Renal cortical epithelial cell (primary cell): ENCODE measurements around the gene SURF4. TPM values are rescaled to one million over a fixed set of nuclear protein-coding genes. Genes with fewer than 3 reads are reported as not detected.
A peak's percentile ranks its signal among the peaks of the same experiment; 100 is the strongest.

Source experiments
- DNase-seq: peaks from one replicate; pipeline ENCODE4 v3.0.0-alpha.2; 2011; ENCODE audit warnings: low read depth
- total RNA-seq: library from RNA; depleted of rRNA; stranded (reverse); fragments of >200 nt; gene quantifications from 2 replicates; pipeline ENCODE4 v1.2.3, GENCODE V29; 2014

Gene SURF4
- total RNA-seq, 1 donor from 2014 or later = 284 TPM

DNA sequence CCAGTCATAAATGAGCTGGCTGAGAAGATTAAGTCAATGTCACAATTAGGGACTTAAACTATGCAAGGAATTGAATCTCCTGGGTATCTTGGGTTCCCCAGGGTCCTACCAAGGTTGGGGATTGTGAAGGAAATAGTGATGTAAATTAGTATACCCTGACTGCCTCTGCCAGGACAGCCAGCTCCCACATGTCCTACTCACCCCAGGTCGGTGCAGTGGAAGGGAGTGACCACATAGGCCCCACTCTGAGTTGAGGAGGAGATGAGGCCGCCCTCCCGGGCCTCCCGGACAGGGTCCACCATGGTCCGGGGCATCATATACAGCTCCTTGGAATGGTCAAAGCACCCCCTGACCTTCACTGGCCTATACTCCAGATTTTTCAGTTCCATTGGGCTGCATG is 22.3 kb downstream of the SURF4 start:
- DNase-seq = no peak

DNA sequence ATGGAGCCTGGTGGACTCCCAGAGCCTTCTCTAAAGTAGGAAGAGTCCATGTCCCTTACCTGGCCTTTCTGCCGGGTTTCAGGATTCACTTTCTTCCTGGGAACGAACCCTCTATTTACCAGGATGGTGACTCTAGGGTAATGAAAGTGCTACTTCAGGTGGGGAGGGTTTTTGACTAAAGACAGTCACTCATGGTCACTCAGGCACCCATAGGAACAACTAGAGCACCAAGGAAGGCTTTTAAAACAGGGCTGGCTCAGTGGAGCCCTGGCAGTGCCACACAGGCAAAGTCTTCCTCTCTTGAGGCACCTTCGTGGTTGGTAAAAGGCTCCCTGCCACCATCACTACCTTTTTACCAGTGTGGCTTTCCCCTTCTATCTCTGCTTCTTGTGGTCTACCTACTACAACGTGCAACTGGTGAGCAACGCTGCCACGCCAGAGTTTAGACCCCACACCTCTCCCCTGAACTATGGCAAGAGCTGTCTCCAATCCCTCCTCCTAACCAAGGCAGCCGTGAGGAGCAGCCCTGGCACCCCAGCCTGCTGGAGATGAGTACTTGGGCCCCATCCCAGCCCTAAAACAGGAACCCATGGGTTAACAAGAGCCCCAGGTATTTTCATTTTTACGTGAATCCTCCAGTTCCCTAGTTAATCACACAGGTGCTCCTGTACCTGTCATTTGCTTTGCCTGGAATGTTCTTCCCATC is 23.1 kb downstream of the SURF4 start:
- DNase-seq = no peak

GRCh38 chr9:133351908-133352634 is 23.8 kb downstream of the SURF4 start:
- peak; percentile 49 for DNase-seq

- no peak for DNase-seq
Measured at GRCh38 chr9:133351526-133351907, 24.3 kb downstream of the SURF4 start.

- DNase-seq = no peak
Measured at GRCh38 chr9:133349965-133350616, 25.8 kb downstream of the SURF4 start.

- DNase-seq = no peak
Measured at GRCh38 chr9:133348718-133349573, 26.9 kb downstream of the SURF4 start.

GRCh38 chr9:133347985-133348717 is 27.7 kb downstream of the SURF4 start, which contains the start of the genes MED22 and RPL7A:
TSS of gene MED22 (minus strand) at chr9:133348131. CDS start at chr9:133346662, 1,469 bp downstream.
TSS of gene RPL7A (plus strand) at chr9:133348218. CDS start at chr9:133348244, 26 bp downstream.
- DNase-seq = peak; percentile 94

DNA sequence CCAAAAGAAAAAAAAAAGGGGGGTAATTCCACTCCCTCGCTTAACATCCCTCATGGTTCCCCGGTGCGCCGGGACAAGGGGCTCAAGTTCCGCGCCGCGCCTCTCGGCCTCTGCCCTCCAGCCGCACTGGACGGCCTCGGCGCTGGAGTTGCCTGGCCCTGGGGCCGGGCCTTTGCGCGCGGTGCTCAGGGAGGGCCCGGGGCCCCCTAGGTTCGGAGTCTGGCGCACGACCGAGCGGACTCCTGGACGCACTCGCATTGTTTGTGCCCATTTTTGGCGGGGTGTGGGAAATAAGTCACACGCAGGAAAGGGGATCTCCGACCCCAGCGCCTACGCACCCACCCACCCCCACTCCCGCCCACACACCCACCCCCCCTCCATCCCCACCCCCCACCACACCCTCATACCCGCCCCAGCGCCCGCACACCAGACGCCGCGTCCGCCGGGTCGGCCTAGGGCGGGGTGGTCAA is 28.3 kb downstream of the SURF4 start:
- no peak for DNase-seq

- DNase-seq = no peak
Measured at GRCh38 chr9:133346021-133346785, 29.7 kb downstream of the SURF4 start.

DNA sequence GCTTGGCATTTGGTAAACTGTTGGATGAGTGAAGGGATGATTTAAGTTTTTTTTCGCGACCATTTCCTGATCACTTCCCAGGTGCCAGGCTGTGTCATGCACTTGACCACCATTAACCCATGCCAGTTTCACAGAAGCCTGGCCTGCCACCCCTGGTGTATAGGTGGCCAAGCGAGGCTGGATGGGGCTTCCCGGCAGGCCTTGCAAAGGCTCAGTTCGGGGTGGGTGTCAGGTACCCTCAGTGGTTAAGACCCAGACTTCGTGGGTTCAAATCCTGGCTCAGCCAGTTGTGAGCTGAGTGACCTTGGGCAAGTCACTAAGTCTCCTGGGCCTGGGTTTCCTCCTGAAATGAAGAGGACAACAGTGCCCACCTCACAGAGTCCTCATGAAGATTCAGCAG is 30.3 kb downstream of the SURF4 start:
- DNase-seq = no peak

DNA sequence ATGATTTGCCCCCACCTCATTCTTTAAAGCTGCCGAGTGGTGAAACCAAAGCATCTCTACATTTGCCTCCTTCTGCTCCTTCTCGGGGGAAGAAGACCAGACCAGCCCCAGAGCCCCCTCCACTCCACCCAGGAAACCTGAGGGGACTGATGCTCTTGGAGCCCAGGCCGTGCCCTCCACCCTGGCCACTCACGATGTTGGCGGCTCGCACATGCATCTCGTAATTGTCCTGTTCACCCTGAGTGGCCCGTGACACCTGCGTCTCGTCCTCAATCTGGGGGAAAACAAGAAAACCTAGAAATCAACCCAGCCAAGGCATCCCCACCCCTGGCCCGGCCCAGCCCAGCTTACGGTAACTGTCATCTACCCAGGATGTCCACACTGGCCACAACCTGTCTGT is 30.9 kb downstream of the SURF4 start:
- DNase-seq = no peak

GRCh38 chr9:133344071-133344470 is 31.8 kb downstream of the SURF4 start:
- no peak for DNase-seq

DNA sequence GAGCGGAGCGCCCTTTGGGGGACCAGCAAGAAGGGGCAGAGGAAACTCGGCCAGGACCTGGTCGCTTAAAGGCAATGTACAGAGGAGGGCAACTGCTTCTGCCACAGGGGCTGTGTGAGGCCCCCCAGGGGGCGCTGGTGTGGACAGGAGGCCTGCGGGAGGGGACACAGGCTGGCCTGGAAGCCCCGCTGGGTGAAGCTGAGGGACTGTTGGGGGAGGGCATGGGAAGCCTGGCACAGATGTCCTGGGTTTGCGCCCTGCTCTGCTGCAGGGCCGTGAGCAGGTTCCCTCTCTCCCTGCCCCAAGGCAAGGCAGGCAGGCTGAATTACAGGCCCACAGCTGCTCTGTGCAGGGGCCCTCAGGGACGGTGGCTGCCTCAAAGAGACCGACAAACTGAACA is 33.3 kb downstream of the SURF4 start:
- DNase-seq = no peak

DNA sequence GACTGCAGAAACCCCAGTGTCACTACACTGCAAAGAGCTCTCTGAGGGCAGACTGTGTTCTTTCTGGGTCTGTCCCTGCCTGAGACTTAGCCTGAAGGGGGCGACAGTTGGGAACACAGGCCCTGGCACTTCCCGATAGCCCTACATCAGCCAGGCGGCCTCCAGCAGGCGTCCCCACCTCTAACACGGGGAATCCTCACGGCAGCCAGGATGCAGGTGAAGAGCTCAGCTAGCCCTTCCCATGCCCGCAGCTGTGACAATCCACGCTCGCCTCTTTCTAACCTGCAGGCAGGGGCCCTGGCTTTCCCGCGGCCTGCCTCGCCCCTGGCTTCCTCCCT is 33.8 kb downstream of the SURF4 start:
- no peak for DNase-seq

DNA sequence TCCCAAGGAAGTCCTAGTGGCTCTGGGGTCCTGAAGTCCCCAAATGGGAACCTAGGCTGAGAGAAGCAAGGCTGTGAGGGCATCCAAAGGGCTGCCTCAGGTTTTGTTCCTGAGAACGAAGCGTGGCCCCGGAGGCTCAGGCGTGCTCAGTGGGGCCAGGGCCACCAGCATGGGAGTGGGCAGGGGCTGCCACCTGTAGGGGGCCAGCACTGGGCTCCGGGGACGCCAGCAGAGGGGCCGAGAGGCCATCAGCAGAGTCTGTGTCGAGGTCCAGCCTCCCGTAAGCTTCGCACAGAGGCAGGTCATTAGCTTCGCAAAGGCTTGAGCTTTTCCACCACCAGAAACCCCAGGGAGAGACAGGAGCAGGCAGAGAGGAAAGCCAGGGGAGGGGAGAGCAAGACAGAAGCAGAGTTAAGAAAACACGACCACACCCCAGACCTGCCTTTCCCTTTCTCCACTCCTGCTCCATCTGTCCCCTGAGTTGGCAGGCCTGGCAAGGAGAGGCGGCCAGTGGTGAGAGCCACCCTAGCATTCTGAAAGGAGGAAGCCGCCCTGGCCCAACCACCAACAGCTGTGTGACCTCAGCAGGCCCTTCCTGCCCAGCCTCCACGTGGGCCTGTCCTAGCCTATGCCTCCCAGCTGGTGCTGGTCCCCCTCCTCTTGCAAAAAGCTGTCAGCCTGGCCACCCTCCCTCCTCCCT is 34.3 kb downstream of the SURF4 start:
- DNase-seq = no peak

GRCh38 chr9:133340916-133341315 is 34.9 kb downstream of the SURF4 start:
- no peak for DNase-seq

- DNase-seq = no peak
Measured at GRCh38 chr9:133340256-133340655, 35.6 kb downstream of the SURF4 start.

DNA sequence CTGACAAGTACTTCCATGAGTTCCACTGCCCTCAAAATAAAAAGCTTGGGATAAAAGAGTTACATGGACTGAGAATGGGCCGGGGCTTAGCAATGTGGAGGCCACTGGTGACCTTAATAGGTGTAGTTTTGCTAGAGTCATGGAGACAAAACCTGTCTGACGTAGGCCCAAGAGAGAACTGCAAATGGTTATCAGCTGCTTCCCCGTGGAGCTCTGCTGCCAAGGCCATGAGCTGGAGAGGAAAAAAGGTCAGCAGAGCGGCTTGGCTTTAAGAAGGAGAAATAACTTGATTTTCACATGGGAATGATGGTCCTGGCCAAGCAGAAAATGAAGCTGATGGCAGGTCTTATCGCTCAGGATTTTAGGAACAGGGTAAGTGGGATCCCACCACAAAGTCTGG is 36.2 kb downstream of the SURF4 start:
- no peak for DNase-seq

DNA sequence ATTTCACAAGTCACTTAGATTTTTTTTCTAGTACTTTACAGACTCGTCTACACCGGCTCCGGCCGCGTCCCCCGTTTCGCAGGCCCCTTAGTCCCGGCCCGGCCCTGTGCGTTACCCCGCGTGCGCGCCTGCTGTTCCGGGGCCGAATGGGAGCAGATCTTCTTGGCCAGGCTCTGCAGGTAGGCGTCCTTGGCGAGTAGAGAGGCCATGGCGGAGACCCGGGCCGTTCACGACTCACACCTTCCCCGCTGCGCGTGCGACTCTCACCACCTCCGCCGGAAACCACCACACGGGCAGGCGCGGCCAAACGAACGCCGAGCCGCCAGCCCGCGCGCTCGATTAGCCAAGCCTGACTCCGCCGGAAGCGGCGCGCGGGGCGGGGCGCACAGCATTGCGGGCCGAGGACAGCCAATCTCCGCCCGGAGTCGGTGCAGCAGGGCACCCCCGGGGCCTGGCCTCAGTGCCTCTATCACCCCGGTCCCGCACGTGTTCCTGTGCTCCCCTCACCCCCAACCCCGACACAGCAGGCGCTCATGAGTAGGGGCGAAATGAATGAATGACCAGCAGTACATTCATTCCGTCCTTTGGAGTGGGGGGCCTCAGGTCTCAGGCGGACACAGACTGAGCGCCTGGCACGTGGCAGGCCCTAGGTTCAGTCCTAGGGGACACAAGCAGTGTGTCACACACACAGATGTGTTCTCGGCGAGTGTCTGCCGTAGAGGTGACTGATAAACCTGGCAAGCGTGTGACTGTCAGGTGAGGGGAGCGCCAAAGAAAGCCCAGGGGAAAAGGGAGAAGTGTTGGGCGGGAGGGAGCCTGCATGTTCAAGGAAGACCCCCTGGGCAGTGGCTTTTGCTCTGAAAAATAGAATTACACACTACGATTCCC is 39.7 kb downstream of the SURF4 start, which contains the start of gene SURF6:
SURF6 (minus strand) TSS at position 265 of the 888 bp plus-strand sequence; CDS start at position 209, 56 bp downstream.
- DNase-seq = peak; percentile 65
